Activated CD4-positive, alpha-beta T cell treated with anti-CD3 and anti-CD28 coated beads for 1 hour (primary cell): ENCODE results near the gene SACS.

Experiments used
- DNase-seq: peaks from one replicate; pipeline ENCODE4 v3.0.0-alpha.2; 2020

The SACS gene

GRCh38 chr13:23279321-23279720 lies 154.2 kb downstream of the SACS start:
- no peak for DNase-seq
